OCI-LY1 (cell line): ENCODE results near the gene ZNRD2.

Source experiments
- CTCF ChIP-seq: fragments of 200-600 bp; sonication (generic), shearing (Covaris generic); IDR thresholded peaks from 2 replicates; pipeline ENCODE4 v1.5.1; 2017; ENCODE audit warnings: mild to moderate bottlenecking, antibody characterized with exemption, low read length, moderate library complexity, mixed read lengths
- EZH2 ChIP-seq: fragments of 200-600 bp; sonication (generic), shearing (Covaris generic); IDR thresholded peaks from 2 replicates; pipeline ENCODE4 v1.8.0; 2017; ENCODE audit warnings: borderline replicate concordance, mixed run types, mild to moderate bottlenecking, antibody characterized with exemption, low read length, moderate library complexity, mixed read lengths

DNA sequence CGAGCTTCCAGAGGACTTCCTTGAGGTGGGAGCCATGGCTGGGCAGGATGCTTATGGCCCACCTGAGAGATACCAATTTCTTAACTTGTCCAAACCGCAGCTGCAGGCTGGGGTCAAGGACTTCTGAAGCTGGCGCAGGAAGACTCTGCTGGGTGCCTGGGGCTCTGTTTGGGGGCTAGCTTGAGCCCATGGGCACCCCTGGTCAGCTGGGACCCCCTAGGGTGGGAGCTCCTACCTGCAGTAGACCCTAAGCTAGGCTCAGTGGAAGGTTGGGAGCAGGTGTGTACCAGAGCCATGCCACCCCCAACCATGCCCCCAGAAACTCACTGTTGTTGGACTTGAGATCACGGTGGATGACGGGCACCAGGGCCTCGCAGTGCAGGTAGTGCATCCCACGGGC lies 42.4 kb downstream of the ZNRD2 start:
- TF ChIP-seq CTCF (no peak), EZH2 (no peak)
